AG04449 (cell line): ENCODE measurements around the gene ABI2.

Source experiments
- CTCF ChIA-PET: fragments of 350-600 bp; formaldehyde crosslinking; extraction: SDS; loops from one replicate; lab custom pipeline; 2021; ENCODE audit warnings: antibody characterized with exemption; lab: Yijun Ruan, JAX
- POLR2A ChIA-PET: fragments of 400-600, 350-600 bp; formaldehyde crosslinking; extraction: SDS; loops from one replicate; lab custom pipeline; 2020; ENCODE audit warnings: antibody characterized with exemption, inconsistent platforms; lab: Yijun Ruan, JAX
- DNase-seq: peaks from one replicate; pipeline ENCODE4 v3.0.0-alpha.2; 2010; ENCODE audit warnings: low read depth, low spot score
- H3K4me3 ChIP-seq: 2 replicates; pipeline ENCODE4 v1.5.1; 2011; ENCODE audit warnings: low read depth, mild to moderate bottlenecking, control low read depth, low read length
- CTCF ChIP-seq: IDR thresholded peaks from one replicate; pipeline ENCODE4 v1.5.1; 2011; ENCODE audit warnings: mild to moderate bottlenecking, moderate library complexity, low read length, control low read depth, inconsistent platforms; ENCODE audit not compliant: insufficient read depth; ENCODE audit errors: missing control alignments

ABI2 gene

GRCh38 chr2:203469546-203469945 lies 141.4 kb downstream of the ABI2 start:
- ChIA-PET CTCF (interaction anchor here (0.8 to 2.5 kb wide), 3 partner anchors 15 to 314 kb away, joined by 3 to 20 read pairs (median 5); no protein-coding TSS in a partner anchor), POLR2A (interaction anchor here (0.7 kb wide), 1 partner anchor 260 kb away, joined by 4 read pairs; no protein-coding TSS in a partner anchor)
- no peak for DNase-seq
- no peak overlapping the region for H3K4me3 ChIP-seq
- no peak for TF ChIP-seq CTCF

GRCh38 chr2:203470371-203470770 lies 142.2 kb downstream of the ABI2 start:
- DNase-seq, result no peak
- no peak overlapping the region for H3K4me3 ChIP-seq
- ChIA-PET POLR2A (no interaction called here), CTCF (interaction anchor here (1.1 to 2.3 kb wide), 2 partner anchors 16 to 181 kb away, joined by 4 to 20 read pairs; no protein-coding TSS in a partner anchor)
- TF ChIP-seq CTCF, result no peak

GRCh38 chr2:203471323-203471722 lies 143.1 kb downstream of the ABI2 start:
- CTCF ChIA-PET, result interaction anchor here (0.6 to 2.3 kb wide), 3 partner anchors 17 to 316 kb away, joined by 3 to 20 read pairs (median 4); no protein-coding TSS in a partner anchor
- H3K4me3 ChIP-seq, result no peak overlapping the region
- POLR2A ChIA-PET, result no interaction called here
- DNase-seq, result no peak
- TF ChIP-seq CTCF, result no peak

- DNase-seq, result no peak
- no peak overlapping the region for H3K4me3 ChIP-seq
- POLR2A ChIA-PET, result no interaction called here
- TF ChIP-seq CTCF, result no peak
- CTCF ChIA-PET, result interaction anchor here (1.9 kb wide), 1 partner anchor 23 kb away, joined by 4 read pairs; no protein-coding TSS in a partner anchor
These were observed 148.7 kb downstream of the ABI2 start for GRCh38 chr2:203476881-203477280.

- ChIA-PET POLR2A (no interaction called here), CTCF (interaction anchor here (1.1 kb wide), 1 partner anchor 26 kb away, joined by 3 read pairs; no protein-coding TSS in a partner anchor)
- no peak overlapping the region for H3K4me3 ChIP-seq
- TF ChIP-seq CTCF, result no peak
- no peak for DNase-seq
These were observed 152.4 kb downstream of the ABI2 start for GRCh38 chr2:203480623-203481022.

GRCh38 chr2:203484266-203485112 lies 156.3 kb downstream of the ABI2 start:
- TF ChIP-seq CTCF, result peak; percentile 51
- H3K4me3 ChIP-seq, result no peak overlapping the region
- ChIA-PET CTCF (interaction anchor here (0.7 to 2.8 kb wide), 4 partner anchors 10 to 333 kb away, joined by 3 to 11 read pairs (median 6); no protein-coding TSS in a partner anchor), POLR2A (no interaction called here)
- DNase-seq, result no peak
